Type B pancreatic cell (in vitro differentiated cells): ENCODE measurements around the gene CAV2. TPM values are rescaled to one million over a fixed set of nuclear protein-coding genes. Genes with fewer than 3 reads are reported as not detected.

Source experiments
- DNase-seq: peaks from one replicate; pipeline ENCODE4 v3.0.0; 2021; ENCODE audit warnings: mixed read lengths; ENCODE audit not compliant: unreplicated experiment; ENCODE audit errors: extremely low spot score
- H3K27ac Mint-ChIP-seq: 2 replicates; pipeline ENCODE4 v1.8.0; 2021; ENCODE audit warnings: mild to moderate bottlenecking, mixed read lengths
- H3K27me3 Mint-ChIP-seq: 2 replicates; pipeline ENCODE4 v1.8.0; 2021; ENCODE audit warnings: mixed read lengths
- H3K36me3 Mint-ChIP-seq: 2 replicates; pipeline ENCODE4 v1.8.0; 2021; ENCODE audit warnings: mixed read lengths
- H3K4me1 Mint-ChIP-seq: one replicate; pipeline ENCODE4 v1.8.0; 2021; ENCODE audit warnings: mixed read lengths; ENCODE audit not compliant: unreplicated experiment
- H3K4me3 Mint-ChIP-seq: 2 replicates; pipeline ENCODE4 v1.8.0; 2021; ENCODE audit warnings: mild to moderate bottlenecking, mixed read lengths
- H3K9me3 Mint-ChIP-seq: 2 replicates; pipeline ENCODE4 v1.8.0; 2021; ENCODE audit warnings: mixed read lengths
- CTCF ChIP-seq: fragments of 200-600 bp; sonication (generic); conservative IDR thresholded peaks from 2 replicates; pipeline ENCODE4 v1.5.0; 2021; ENCODE audit warnings: antibody characterized with exemption, mild to moderate bottlenecking
- total RNA-seq: library from RNA; stranded (reverse); gene quantifications from 2 replicates; pipeline ENCODE4 v1.2.1, GENCODE V29; 2021; ENCODE audit warnings: low replicate concordance

Gene CAV2
- total RNA-seq, 1 donor from 2014 or later, result 12.8 TPM

GRCh38 chr7:116503835-116504234 is 4.3 kb downstream of the CAV2 start:
- H3K9me3 Mint-ChIP-seq, result peaks cover 3% of the 10 kb centered on the region
- H3K4me3 Mint-ChIP-seq, result no peak overlapping the region
- no peak for DNase-seq
- H3K36me3 Mint-ChIP-seq, result no peaks in the 10 kb centered on the region
- peaks cover 17% of the 10 kb centered on the region for H3K27me3 Mint-ChIP-seq
- no peak for TF ChIP-seq CTCF
- peaks cover 7% of the 10 kb centered on the region for H3K4me1 Mint-ChIP-seq
- no peak overlapping the region for H3K27ac Mint-ChIP-seq

- no peak for DNase-seq
- no peak overlapping the region for H3K27ac Mint-ChIP-seq
- H3K4me3 Mint-ChIP-seq, result no peak overlapping the region
- H3K36me3 Mint-ChIP-seq, result no peaks in the 10 kb centered on the region
- peaks cover 4% of the 10 kb centered on the region for H3K4me1 Mint-ChIP-seq
- H3K9me3 Mint-ChIP-seq, result no peaks in the 10 kb centered on the region
- peaks cover 14% of the 10 kb centered on the region for H3K27me3 Mint-ChIP-seq
- no peak for TF ChIP-seq CTCF
Observed at GRCh38 chr7:116505278-116505677, 5.7 kb downstream of the CAV2 start.

GRCh38 chr7:116505823-116506222 is 6.3 kb downstream of the CAV2 start:
- no peak overlapping the region for H3K27ac Mint-ChIP-seq
- peaks cover 8% of the 10 kb centered on the region for H3K27me3 Mint-ChIP-seq
- no peaks in the 10 kb centered on the region for H3K36me3 Mint-ChIP-seq
- DNase-seq, result no peak
- peaks cover 1% of the 10 kb centered on the region for H3K4me1 Mint-ChIP-seq
- TF ChIP-seq CTCF, result no peak
- H3K9me3 Mint-ChIP-seq, result no peaks in the 10 kb centered on the region
- no peak overlapping the region for H3K4me3 Mint-ChIP-seq

- TF ChIP-seq CTCF, result no peak
- no peak for DNase-seq
- H3K4me1 Mint-ChIP-seq, result peaks cover 10% of the 10 kb centered on the region
- no peaks in the 10 kb centered on the region for H3K27me3 Mint-ChIP-seq
- no peaks in the 10 kb centered on the region for H3K36me3 Mint-ChIP-seq
- no peak overlapping the region for H3K27ac Mint-ChIP-seq
- H3K9me3 Mint-ChIP-seq, result no peaks in the 10 kb centered on the region
- H3K4me3 Mint-ChIP-seq, result no peak overlapping the region
Observed at GRCh38 chr7:116509982-116510579, 10.5 kb downstream of the CAV2 start.

- no peak overlapping the region for H3K27ac Mint-ChIP-seq
- no peak for DNase-seq
- peaks cover 6% of the 10 kb centered on the region for H3K27me3 Mint-ChIP-seq
- TF ChIP-seq CTCF, result no peak
- H3K9me3 Mint-ChIP-seq, result no peaks in the 10 kb centered on the region
- H3K4me3 Mint-ChIP-seq, result no peak overlapping the region
- H3K36me3 Mint-ChIP-seq, result no peaks in the 10 kb centered on the region
- H3K4me1 Mint-ChIP-seq, result peaks cover 10% of the 10 kb centered on the region
Observed at GRCh38 chr7:116510795-116511194, 11.3 kb downstream of the CAV2 start.
